HepG2 (cell line): Measurements from ENCODE around the gene AGR2. TPM values are rescaled to one million over a fixed set of nuclear protein-coding genes. Genes with fewer than 3 reads are reported as not detected.

ENCODE experiments used
- polyA plus RNA-seq, 8 experiments: library from polyadenylated mRNA; depleted of rRNA in 3 of 8; stranded (reverse) in 7 of 8; unstranded in 1 of 8; fragments of >200 nt; fragmentation: Illumina TruSeq in 4 of 8; extraction: Trizol in 4 of 8; gene quantifications; 2 replicates each; pipeline versions ENCODE4 v1.2.1 to v1.2.3, GENCODE V29; 2011 to 2016; ENCODE audit warnings: low read depth in 4 of 8, missing spikeins in 1 of 8, mixed read lengths in 1 of 8; ENCODE audit not compliant: insufficient read depth in 1 of 8
- total RNA-seq, 5 experiments: library from RNA; depleted of rRNA; stranded (reverse); fragments of >200 nt; fragmentation: Illumina TruSeq; extraction: Trizol; gene quantifications; 2 replicates each; pipeline ENCODE4 v1.2.3, GENCODE V29; 2016; ENCODE audit warnings: low read depth in 1 of 5

AGR2 gene
- total and polyA plus RNA-seq, 2 of the 13 experiments (the other 11 are each of a cell fraction or from before 2014, with no cell fraction given): 1.7 to 2.9 TPM

Other genes with a start within 250 kb of the AGR2 start
- gene ANKMY2, start 159.2 kb downstream of the AGR2 start, total RNA-seq (2016; rRNA removed; fragmentation: Illumina TruSeq; extraction: Trizol): 21.6 and 32.0 TPM in 2 replicates
- gene ANKMY2, start 159.2 kb downstream of the AGR2 start, polyA plus RNA-seq (2011; rRNA removed): 11.1 and 12.2 TPM in 2 replicates
- 95.2 and 111 TPM in 2 replicates for gene BZW2, start 158.8 kb downstream of the AGR2 start, total RNA-seq (2016; rRNA removed; fragmentation: Illumina TruSeq; extraction: Trizol)
- 18.9 and 21.8 TPM in 2 replicates for gene BZW2, start 158.8 kb downstream of the AGR2 start, polyA plus RNA-seq (2011; rRNA removed)
- gene TSPAN13, start 51.2 kb downstream of the AGR2 start, total RNA-seq (2016; rRNA removed; fragmentation: Illumina TruSeq; extraction: Trizol): 4.7 and 6.2 TPM in 2 replicates
- gene TSPAN13, start 51.2 kb downstream of the AGR2 start, polyA plus RNA-seq (2011; rRNA removed): 5.8 and 6.4 TPM in 2 replicates
- gene AGR3, start 77.0 kb upstream of the AGR2 start, total RNA-seq (2016; rRNA removed; fragmentation: Illumina TruSeq; extraction: Trizol): not detected in 2 replicates
- not detected in 2 replicates for gene AGR3, start 77.0 kb upstream of the AGR2 start, polyA plus RNA-seq (2011; rRNA removed)